HG03196 (cell line): Measurements from ENCODE around the gene TRPM2.

Experiments used
- ATAC-seq: cut with Tn5 transposase; IDR thresholded peaks from one replicate; pipeline ENCODE4 v1.9.1; 2021; ENCODE audit not compliant: unreplicated experiment

TRPM2 gene

DNA sequence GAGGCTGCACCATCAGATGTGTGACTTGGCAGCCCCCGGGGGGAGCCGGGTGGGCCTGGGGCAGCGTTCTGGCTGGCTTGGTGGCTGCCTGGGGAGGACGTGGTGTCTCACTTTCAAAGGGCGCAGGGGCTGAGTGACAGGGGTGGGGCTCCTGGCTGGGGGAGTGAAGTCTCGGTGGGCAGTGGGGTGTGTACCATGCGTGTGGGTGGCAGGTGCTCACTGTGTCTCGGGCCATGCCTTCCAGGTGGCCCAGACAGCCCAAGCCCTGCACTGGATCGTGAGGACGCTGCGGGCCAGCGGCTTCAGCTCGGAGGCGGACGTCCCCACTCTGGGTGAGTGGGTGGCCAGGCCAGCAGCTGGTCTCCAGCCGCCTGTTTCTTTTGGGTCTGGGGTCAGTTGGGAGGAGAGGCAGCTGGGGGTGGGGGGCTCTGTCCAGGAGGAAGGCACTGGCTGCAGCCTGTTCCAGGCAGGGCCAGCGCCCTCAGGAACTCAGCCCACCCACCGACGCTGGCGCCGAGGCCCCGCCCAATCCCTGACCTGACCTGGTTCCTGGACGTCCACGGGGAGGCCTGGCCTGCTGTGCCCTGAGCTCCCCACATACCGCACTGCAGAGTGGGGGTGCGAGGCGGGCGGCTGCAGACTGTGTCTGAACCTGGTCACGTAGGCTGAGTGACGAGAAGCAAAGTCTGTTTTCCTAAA is 71.3 kb downstream of the TRPM2 start:
- ATAC-seq, result no peak

DNA sequence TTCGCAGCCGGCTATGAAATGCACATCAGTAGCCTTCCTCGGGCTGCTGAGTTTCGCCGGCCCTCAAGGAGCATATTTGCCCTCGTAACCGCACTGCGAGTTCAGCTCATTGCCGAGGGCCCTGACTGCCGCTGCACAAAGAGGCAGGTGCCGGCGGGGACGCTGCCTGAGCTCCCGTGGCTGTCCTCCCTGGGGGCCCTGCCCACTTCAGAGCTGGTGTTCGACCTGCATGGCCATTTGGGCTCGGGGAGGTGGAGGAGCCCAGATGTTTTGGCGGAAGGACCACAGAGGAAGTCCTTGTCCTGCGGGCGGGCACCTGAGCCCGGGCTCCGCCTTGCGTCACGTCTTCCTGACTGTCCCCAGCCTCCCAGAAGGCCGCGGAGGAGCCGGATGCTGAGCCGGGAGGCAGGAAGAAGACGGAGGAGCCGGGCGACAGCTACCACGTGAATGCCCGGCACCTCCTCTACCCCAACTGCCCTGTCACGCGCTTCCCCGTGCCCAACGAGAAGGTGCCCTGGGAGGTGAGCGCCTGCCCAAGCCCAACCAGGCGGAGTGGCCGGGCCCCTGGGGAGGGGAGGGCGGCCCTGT is 72.0 kb downstream of the TRPM2 start:
- no peak for ATAC-seq

DNA sequence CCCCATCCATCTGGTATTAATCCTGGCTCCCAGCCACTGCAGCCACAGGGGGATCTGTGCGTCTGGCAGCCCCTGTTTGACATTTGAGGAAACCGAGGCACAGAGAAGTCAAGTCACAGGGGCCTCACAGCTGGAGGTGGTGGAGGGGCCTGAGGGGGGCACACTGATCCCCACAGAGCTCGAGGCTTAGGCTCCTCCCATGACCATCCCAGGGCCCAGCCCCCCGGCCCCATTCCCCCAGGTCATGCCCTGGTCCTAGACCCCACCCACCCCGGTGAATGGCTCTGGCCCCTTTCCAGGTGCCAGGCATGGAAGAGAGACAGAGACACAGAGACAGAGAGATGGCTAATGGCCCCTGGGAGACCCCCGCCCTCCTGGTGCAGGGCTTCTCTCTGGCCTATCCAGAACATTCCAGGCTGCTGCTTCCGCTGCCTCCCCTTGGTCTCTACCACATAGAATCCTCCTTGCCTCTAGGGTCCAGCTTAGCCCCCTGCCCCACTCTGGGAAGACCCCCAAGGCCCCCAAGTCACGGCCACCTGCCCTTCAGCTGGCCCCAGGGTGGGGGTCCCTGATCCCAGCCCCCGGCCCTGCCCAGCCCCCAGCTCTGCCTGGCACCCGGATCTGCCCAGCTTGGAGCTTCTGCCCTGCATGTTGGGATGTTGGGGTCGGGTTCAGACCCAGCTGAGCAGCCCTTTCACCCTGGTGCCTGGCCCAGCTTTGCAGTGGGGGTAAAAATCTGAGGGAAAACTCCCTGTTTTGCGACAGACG is 72.7 kb downstream of the TRPM2 start:
- ATAC-seq, result no peak

DNA sequence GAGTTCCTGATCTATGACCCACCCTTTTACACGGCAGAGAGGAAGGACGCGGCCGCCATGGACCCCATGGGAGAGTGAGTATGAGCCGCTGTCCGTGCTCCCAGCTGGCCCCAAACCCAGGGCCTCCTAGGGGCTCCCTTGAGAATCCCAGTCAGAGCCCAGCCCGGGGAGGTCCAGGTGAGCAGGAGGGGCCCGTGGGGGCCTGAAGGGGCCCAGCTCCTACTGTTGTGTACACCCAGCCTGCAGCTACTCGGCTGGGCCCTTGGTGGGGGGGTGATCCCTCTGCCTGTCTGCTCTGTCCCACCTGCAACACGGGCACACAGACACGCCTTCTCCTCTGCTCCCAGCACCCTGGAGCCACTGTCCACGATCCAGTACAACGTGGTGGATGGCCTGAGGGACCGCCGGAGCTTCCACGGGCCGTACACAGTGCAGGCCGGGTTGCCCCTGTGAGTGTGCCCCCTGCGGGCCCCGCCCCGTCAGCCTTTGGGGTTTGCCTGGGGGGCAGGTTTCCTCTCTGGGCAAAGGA is 73.3 kb downstream of the TRPM2 start:
- no peak for ATAC-seq

DNA sequence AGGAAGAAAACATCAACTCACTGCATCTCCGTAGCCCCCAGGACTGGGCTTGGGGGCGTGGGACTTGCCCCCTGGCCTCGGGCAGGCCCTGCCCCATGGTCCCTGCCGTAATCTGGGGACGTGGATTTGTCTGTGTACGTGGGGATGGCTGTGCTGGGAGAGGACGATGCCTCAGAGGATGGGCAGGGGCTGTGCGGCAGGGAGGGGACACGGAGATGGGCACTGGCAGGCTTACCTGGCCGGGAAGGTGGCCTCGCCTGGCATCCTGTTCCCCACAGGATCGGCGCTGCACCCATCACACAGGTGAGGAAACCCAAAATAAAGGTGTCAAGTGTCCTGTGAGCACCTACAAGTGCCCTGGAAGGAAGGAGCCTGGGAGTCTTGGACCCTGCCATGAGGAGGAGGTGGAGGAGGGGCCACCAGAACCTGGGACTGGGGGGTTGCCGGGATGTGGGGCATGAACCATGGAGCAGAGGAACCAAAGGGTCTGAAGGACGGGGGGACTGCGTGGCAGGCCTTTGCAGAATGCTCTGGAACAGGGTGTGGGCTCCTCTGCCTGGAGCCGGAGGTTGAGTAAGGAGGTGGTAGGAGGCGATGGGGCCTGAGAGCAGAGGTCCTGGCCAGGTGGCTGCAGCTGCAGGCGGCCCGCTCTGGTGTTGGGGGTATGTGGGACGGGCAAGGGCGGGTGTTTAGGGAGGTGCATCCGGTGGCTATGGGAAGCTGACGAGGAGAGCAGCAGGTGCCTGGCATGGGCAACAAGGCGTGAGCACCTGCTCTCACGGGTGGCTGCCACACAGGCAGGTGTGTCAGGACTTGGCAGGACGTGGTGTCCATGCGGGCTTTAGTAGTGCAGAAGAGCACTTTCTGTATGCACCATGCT is 74.1 kb downstream of the TRPM2 start:
- ATAC-seq, result no peak

DNA sequence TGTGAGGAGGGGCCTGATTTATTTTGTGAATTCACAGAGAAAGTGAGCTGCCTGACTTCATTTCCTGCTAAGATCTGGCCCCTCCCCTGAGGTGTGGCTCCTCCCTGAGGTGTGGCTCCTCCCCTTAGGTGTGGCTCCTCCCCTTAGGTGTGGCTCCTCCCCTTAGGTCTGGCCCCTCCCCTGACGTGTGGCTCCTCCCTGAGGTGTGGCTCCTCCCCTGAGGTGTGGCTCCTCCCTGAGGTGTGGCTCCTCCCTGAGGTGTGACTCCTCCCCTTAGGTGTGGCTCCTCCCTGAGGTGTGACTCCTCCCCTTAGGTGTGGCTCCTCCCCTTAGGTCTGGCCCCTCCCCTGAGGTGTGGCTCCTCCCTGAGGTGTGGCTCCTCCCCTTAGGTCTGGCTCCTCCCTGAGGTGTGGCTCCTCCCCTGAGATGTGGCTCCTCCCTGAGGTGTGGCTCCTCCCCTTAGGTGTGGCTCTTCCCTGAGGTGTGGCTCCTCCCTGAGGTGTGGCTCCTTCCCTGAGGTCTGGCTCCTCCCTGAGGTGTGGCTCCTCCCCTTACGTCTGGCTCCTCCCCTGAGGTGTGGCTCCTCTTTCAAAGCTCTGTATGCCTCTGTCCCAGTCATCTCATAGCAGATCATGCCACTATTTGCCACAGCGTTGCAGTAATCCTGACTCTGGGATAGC is 75.0 kb downstream of the TRPM2 start:
- no peak for ATAC-seq

DNA sequence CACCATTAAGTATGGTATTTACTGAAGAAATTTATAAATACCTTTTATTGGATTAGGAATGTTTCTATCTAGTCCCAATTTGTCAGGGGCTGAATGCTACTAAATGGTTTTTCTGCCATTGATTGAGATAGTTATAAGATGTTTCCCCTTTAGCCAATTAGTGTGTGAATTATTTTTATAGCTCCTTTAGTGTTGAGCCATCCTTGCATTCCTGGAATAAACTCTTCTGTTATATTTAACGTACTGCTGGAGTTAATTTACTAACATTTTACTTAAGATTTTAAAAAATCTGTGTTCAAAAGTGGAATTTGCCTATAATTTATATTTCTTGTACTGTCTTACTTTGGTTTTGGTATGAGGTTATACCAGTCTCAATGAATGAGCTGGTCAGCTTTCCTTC is 76.5 kb downstream of the TRPM2 start:
- no peak for ATAC-seq

DNA sequence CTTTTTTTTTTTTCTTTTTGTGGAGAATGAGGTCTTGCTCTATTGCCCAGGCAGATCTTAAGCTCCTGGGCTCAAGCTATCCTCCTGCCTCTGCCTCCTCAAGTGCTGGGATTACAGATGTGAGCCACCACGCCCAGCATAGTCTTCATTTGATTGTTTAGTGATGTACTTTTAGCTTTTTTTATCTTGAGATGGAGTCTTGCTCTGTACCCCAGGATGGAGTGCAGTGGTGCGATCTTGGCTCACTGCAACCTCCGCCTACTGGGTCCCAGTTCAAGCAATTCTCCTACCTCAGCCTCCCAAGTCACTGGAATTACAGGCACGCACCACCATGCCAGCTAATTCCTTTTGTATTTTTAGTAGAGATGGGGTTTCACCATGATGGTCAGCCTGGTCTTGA is 77.9 kb downstream of the TRPM2 start:
- no peak for ATAC-seq

DNA sequence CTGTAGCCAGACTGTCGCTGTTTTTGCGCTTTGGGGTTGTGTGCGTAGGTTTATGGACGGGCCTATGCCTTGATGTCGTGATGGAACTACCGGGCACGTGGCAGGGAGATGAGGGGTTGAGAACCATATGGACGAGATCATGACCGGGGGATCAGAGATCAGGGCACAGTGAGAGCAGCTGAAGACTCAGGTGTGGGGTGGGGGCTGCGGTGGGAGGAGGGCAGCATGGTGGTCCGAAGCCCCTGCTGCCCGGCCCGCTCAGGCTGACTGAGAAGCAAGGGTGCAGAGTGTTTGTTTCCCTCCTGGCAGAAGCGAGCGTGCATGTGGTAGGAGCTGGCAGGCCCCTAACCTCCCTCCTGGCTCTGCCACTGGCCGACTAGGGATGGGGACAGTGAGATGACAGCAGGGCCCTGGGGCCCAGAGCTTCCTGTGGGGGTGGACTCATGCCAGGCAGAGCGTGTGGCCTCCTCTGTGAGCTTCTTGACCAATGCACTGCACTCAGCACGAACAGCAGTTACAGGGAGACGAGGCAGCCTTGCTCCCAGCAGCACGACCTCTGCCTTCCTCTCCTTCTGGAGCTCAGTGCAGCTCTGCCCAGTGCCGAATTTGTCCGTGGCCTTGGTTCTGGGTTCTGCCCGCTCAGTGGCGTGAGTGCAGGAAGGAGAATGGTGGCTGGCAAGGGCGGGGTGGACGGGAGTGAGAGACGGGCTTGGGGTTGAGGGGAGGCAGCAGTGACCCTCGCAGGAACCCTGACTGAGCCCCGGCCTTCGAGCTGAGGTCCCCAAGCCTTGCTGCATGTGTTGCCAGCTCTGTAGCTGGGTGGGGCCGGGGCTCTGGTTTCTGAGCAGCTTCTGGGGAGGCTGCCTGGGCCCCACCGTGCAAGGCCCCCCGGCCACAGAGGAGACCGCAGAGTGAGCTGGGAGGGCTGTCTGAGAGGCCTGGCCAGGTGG is 79.7 kb downstream of the TRPM2 start:
- no peak for ATAC-seq

DNA sequence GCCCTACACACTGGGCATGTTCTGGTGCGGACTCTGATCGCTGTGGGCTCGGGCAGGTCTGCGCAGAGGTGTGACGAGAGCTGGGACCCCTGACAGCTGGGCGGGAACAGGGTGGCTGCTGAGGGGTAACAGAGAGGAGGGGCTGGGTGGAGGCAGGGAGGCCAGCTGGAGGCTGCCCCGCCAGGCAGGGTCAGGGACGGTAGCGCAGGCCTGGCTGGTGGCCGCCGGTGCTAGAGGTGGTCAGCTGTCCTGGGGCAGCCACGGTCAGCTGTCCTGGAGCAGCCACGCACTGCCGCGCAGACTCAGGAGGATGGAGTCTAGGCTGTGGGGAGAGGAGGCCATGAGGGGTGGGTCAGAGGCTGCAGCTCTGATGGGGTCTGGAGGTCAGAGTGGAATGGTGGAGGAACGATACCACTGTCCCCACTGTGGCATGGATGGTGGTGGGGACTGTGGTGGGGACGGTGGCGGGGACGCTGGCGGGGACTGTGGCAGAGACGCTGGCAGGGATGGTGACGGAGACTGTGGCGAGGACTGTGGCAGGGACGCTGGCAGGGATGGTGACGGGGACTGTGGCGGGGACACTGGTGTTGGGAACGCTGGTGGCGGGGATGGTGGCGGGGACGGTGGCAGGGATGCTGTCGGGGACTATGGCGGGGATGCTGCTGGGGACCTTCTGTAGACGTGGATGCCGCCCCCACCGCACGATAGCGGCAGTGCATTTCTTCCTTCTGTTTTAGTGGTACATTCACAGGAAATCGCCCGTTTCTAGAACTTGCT is 80.6 kb downstream of the TRPM2 start:
- ATAC-seq, result no peak

DNA sequence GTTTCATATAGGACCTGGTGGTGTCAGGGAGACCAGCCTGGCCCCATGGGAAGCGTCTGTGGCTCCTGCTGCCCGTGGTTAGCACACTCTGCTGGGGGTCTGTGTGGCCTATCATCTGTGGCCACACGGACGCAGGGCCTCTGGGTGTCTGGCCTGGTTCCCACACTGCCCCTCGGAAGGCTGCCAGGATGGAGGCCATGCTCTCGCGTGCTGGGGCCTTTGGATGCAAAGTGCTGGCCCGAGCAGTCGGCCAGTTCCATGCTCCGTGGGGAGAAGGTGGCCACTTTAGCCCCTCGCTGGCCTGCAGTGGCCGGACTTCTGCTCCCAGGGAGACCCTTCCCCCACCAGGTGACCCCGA is 81.1 kb downstream of the TRPM2 start:
- no peak for ATAC-seq

DNA sequence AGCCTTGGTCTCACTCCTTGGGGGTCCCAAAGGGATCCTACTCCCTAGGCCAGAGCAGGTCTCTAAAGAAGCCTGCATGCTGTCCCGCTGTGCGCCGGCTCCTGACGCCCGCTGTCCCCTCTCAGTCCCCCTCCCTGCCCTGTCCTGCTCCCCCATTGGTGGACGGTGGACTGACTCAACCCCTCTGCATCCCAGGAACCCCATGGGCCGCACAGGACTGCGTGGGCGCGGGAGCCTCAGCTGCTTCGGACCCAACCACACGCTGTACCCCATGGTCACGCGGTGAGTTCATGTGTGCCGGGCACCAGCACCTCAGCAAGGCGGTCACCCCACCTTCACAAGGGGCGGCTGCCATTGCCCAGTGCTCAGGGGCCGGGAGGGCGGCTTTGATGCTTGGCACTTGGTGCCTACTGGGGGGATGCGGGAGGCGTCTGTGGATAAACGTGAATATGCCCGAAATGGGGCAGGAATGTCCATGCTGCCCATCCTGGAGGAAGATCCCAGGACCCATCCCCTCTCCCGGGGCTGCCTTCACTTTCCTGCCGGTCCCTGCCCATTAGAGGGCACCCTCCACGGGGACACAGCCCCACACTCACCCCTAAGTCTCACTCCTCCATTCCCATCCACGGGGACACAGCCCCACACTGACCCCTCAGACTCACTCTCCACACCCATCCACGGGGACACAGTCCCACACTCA is 81.7 kb downstream of the TRPM2 start:
- no peak for ATAC-seq

DNA sequence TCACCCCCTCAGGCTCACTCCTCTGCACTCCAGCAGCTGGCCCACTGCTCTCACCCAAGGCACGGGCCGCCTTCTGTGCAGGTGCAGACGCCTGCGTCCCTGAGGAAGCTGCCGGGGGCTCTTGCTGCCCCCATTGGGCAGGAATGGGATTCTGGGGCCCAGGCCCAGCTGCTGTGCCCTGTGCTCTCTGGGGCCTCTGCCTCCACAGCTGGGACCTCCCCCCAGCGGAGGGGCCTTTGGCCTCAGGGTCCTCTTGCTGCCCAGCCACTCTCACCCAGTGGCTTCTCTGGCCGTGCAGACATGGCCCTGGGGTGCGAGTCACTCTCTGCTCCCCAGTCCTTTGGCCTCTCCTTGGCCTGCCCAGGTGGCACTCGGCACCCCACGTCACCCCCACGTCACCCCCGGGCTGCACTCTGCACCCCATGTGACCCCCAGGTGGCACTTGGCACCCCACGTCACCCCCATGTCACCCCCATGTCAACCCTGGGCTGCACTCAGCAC is 82.7 kb downstream of the TRPM2 start:
- ATAC-seq, result no peak

DNA sequence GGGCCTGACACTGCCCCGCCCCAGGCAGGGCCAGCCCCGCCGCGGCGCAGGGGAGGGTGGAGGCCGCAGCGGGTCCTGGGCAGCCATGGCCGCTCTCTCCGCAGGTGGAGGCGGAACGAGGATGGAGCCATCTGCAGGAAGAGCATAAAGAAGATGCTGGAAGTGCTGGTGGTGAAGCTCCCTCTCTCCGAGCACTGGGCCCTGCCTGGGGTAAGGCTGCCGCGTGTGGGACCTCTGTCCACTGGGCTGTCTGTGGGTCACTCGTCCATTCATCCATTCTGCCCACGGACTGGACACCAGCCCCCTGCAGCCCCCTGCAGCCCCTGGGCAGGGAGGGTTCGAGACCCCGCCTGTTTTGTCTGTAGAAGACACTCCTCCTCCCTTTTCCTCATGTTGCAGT is 83.5 kb downstream of the TRPM2 start:
- no peak for ATAC-seq

DNA sequence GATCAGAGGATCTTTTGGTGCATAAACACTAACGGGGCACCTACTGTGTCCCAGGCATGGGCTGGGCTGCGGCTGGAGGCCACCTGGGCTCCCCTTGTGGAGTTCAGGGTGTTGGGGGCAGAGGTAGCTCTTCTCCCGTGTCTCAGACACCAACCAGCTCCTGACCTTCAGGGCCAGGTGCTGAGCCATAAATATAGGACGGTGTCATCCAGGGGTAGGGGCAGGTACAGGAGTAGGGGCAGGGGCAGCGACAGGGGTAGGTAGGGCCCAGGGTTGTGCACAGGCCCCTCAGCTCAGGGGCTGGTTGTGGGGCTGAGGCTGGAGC is 83.9 kb downstream of the TRPM2 start:
- no peak for ATAC-seq

DNA sequence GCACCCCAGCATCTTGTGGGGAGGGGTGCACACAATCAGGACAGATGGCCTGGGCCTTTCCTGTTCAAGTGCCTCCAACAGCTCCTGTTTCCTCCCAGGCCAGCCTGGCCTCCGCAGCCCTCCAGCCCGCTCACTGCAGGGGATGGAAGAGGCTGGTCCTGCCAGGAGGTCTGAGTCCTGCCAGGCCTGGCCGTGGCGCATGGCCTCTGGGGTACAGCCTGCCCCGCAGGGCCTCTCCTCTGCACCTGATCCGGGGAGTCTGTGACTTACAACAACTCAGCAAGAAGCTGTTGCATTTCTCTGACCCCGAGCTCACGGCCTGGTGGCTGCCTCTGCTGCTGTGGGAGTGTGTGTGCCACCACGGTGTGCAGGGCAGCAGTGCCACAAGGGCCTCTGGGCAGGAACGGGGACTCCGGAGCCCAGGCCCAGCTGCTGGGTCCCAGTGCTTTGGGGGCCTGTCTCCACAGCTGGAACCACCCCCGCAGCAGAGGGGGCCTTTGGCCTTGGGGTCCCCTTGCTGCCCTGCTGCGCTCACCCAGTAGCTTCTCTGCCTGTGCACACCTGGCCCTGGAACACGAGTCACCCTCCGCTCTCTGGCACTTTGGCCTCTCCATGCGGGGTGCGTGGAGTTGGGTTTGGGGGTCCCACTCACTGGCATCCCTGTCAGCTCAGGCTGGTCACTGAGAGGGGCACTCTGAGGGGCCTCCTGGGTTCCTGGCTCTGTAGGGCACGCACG is 84.4 kb downstream of the TRPM2 start:
- ATAC-seq, result no peak

DNA sequence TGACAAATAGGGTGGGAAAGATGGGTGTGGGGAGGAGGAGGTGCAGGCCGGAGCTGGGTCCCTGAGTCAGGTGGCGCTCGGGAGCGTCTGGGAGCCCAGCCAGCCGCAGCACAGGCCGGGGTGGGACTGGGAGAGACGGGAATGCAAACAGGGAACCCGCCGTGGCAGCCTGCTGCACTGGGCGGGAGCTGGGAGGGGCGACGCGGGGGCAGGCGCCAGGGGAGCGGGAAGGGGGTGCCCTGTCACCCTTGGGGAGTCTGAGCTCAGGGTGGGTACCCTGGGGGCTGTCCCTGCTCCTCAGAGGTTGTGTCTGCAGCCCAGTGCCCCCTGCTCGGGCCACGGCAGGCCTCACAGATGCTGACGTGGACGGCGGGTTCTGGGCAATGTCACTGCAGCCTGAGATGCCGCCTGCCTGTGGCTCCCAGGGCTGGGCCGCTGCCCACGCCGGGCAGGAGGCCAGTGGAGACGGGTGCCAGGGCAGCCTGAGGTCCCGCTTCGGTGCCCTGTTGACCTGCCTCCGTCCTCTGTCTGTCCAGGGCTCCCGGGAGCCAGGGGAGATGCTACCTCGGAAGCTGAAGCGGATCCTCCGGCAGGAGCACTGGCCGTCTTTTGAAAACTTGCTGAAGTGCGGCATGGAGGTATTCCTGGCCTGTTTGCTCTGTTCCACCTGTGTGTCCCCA is 85.2 kb downstream of the TRPM2 start:
- no peak for ATAC-seq
